Thymus (tissue), 11 donors: ENCODE data around the gene ZNF618. TPM values are rescaled to one million over a fixed set of nuclear protein-coding genes. Genes with fewer than 3 reads are reported as not detected.

Experiments
- DNase-seq, 9 donors: peaks; one replicate each; pipeline ENCODE4 v3.0.0-alpha.2; 2013; ENCODE audit warnings: low spot score in 9 of 9, low read depth in 6 of 9, missing footprints in 1 of 9
- H3K27ac ChIP-seq, 2 donors: one replicate each; pipeline ENCODE4 v1.5.1; 2013; ENCODE audit warnings: control low read depth in 1 of 2, low read depth in 1 of 2, low read length in 1 of 2, mild to moderate bottlenecking in 1 of 2, moderate library complexity in 1 of 2
- H3K27me3 ChIP-seq, 2 donors: one replicate each; pipeline ENCODE4 v1.5.1; 2013; ENCODE audit warnings: low read length in 1 of 2; ENCODE audit not compliant: control insufficient read depth in 2 of 2, insufficient read depth in 1 of 2
- H3K36me3 ChIP-seq, 2 donors: one replicate each; pipeline ENCODE4 v1.5.1; 2013; ENCODE audit warnings: low read length in 1 of 2, mild to moderate bottlenecking in 1 of 2, moderate library complexity in 1 of 2; ENCODE audit not compliant: control insufficient read depth in 2 of 2, insufficient read depth in 2 of 2
- H3K4me1 ChIP-seq, 2 donors: one replicate each; pipeline ENCODE4 v1.5.1; 2013; ENCODE audit warnings: low read length in 2 of 2; ENCODE audit not compliant: control insufficient read depth in 2 of 2, insufficient read depth in 2 of 2
- H3K4me3 ChIP-seq, 2 donors: one replicate each; pipeline ENCODE4 v1.5.1; 2013; ENCODE audit warnings: low read length in 2 of 2, control low read depth in 1 of 2, mild to moderate bottlenecking in 1 of 2
- H3K9me3 ChIP-seq, 2 donors: one replicate each; pipeline ENCODE4 v1.5.1; 2013; ENCODE audit warnings: low read length in 1 of 2, mild to moderate bottlenecking in 1 of 2; ENCODE audit not compliant: control insufficient read depth in 2 of 2, insufficient read depth in 1 of 2
- WGBS: extraction: QIAGEN DNeasy Blood & Tissue Kit; methylation state at CpG from one replicate; pipeline ENCODE4 v1.1.7; 2013; 5-methylcytosine and 5-hydroxymethylcytosine counted together
- polyA plus RNA-seq: library from polyadenylated mRNA; stranded (reverse); fragments of 200-250 nt; gene quantifications from one replicate; pipeline ENCODE4 v1.2.3, GENCODE V29; 2013
- total RNA-seq: library from RNA; stranded (reverse); fragments of 120-200 nt; gene quantifications from one replicate; pipeline ENCODE4 v1.2.4, GENCODE V29; 2013
- donor health status: healthy.

Gene ZNF618
- total and polyA plus RNA-seq, 2 donors = 1.6 to 1.8 TPM

DNA sequence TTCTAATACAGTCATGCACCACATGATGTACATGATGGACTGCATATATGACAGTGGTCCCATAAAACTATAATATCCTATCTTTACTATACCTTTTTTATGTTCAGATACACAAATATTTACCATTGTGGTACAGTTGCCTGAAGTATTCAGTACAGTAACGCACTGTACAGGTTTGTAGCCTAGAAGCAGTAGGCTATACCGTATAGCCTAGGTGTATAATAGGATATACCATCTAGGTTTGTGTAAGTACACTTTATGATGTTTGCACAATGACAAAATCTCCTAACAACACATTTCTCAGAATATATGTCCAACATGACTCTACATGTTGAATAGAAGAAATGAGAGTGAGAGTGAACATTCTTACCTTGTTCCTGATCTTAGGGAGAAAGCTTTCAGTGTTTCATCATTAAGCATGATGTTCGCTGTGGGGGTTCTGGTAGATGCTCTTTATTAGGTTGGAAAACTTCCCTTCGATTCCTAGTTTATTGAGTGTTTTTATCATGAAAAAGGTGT, 170.2 kb downstream of the ZNF618 start:
- no peak for DNase-seq
- H3K4me3 ChIP-seq = no peak overlapping the region
- 97% methylated on average over 4 of the region's 4 CpGs for WGBS
- H3K36me3 ChIP-seq = peaks cover 3 to 9% of the 10 kb centered on the region in 2 donors
- no peaks in the 10 kb centered on the region for H3K27me3 ChIP-seq
- H3K9me3 ChIP-seq = no peaks in the 10 kb centered on the region
- no peak overlapping the region for H3K27ac ChIP-seq
- no peaks in the 10 kb centered on the region for H3K4me1 ChIP-seq

DNA sequence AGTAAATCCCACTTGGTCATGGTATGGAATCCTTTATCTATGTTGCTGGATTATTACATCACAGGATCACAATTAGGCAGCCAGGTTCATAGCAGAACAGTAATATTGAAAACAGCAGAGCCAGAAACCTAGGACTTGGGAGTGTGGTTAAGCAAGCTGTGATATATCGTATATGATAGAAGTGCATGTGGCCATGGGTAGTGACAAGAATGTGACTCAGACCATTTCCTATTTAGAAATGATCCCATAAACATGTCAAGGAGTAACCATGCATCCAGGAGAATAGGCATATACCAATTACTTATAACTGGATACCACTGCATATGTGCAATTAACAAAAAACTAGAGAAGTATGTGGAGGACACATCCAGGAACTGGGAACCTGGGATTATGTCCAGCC, 170.8 kb downstream of the ZNF618 start:
- H3K36me3 ChIP-seq = peaks cover 3 to 9% of the 10 kb centered on the region in 2 donors
- 97% methylated on average over 1 of the region's 1 CpG for WGBS

DNA sequence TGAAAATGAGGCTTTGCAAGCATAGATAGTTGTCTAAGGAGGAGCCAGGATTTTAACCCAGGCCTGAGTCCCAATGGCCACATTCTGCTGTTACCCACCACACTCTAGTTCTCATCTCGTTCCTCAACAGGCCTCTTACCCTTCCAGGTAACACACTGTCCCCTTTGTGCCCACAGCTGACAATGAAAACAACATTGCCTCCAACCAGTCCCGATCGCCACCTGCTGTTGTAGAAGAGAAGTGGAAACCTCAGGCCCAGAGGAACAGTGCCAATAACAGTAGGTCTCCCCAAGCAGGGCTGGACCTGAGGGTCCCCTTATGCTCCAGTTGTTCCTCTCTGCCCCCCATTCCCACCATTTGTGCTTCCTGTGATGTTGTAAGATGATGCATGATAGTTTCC, 171.6 kb downstream of the ZNF618 start:
- H3K9me3 ChIP-seq = no peaks in the 10 kb centered on the region
- WGBS = 94% methylated on average over 3 of the region's 3 CpGs
- H3K27me3 ChIP-seq = no peaks in the 10 kb centered on the region
- no peaks in the 10 kb centered on the region for H3K4me1 ChIP-seq
- peaks cover 3 to 9% of the 10 kb centered on the region in 2 donors for H3K36me3 ChIP-seq
- H3K27ac ChIP-seq = no peak overlapping the region
- DNase-seq = no peak
- H3K4me3 ChIP-seq = no peak overlapping the region

More for the DNA sequence above, 170.8 kb downstream of the ZNF618 start:
- Histone ChIP-seq H3K27me3 (no peaks in the 10 kb centered on the region), H3K4me1 (no peaks in the 10 kb centered on the region), H3K27ac (no peak overlapping the region), H3K9me3 (no peaks in the 10 kb centered on the region), H3K4me3 (no peak overlapping the region)
- DNase-seq = no peak

DNA sequence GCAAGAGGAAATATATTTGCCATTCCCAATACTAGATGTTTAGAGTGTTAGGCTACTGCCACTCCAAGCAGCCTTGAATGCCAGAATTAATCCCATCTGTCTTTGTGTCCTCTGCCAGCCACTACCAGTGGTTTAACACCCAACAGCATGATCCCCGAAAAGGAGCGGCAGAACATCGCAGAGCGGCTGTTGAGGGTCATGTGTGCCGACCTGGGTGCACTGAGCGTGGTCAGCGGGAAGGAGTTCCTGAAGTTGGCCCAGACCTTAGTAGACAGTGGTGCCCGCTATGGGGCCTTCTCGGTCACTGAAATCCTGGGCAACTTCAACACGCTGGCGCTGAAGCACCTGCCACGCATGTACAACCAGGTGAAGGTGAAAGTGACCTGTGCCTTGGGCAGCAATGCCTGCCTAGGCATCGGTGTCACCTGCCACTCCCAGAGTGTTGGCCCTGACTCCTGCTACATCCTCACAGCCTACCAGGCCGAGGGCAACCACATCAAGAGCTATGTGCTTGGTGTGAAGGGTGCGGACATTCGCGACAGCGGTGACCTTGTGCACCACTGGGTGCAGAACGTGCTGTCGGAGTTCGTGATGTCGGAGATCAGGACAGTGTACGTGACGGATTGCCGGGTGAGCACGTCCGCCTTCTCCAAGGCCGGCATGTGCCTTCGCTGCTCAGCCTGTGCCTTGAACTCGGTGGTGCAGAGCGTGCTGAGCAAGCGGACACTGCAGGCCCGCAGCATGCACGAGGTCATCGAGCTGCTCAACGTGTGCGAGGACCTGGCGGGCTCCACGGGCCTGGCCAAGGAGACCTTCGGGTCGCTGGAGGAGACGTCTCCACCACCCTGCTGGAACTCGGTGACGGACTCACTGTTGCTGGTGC, 172.7 kb downstream of the ZNF618 start:
- Histone ChIP-seq H3K27me3 (no peaks in the 10 kb centered on the region), H3K9me3 (no peaks in the 10 kb centered on the region), H3K4me3 (no peak overlapping the region), H3K36me3 (peaks cover 3 to 9% of the 10 kb centered on the region in 2 donors), H3K4me1 (no peaks in the 10 kb centered on the region), H3K27ac (no peak overlapping the region)
- WGBS = 99% methylated on average over 44 of the region's 44 CpGs
- no peak for DNase-seq

DNA sequence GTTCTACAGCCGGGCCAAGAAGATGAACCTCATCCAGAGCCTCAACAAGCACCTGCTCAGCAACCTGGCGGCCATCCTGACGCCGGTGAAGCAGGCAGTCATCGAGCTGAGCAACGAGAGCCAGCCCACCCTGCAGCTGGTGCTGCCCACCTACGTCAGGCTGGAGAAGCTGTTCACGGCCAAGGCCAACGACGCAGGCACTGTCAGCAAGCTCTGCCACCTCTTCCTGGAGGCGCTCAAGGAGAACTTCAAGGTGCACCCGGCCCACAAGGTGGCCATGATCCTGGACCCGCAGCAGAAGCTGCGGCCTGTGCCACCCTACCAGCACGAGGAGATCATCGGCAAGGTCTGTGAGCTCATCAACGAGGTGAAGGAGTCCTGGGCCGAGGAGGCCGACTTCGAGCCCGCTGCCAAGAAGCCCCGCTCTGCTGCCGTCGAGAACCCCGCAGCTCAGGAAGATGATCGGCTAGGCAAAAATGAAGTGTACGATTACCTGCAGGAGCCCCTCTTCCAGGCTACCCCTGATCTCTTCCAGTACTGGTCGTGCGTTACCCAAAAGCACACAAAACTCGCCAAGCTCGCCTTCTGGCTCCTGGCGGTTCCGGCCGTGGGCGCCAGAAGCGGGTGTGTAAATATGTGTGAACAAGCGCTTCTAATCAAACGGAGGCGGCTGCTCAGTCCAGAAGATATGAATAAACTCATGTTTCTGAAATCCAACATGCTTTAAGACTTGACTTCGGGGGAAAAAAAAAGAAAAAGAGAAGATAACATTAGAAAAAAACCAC, 173.5 kb downstream of the ZNF618 start:
- Histone ChIP-seq H3K9me3 (no peaks in the 10 kb centered on the region), H3K27ac (no peak overlapping the region), H3K36me3 (peaks cover 3 to 9% of the 10 kb centered on the region in 2 donors), H3K4me1 (no peaks in the 10 kb centered on the region), H3K27me3 (no peaks in the 10 kb centered on the region), H3K4me3 (no peak overlapping the region)
- 98% methylated on average over 40 of the region's 40 CpGs for WGBS
- DNase-seq = no peak

DNA sequence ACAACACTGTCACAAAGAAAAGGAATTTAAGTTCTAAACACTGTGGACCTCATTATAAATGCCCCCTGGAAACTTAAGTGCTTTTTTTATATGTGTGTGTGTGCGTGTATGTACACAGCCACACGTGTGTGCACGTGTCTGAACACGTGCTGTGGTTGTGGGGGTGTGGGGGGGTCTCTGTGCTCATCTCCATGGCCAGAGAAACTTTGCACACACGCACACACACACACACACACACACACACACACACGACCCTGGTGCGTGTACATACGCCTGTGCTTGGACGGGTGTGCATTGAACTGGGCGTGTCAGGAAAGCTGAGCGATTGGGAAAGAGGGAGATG, 174.1 kb downstream of the ZNF618 start:
- no peak overlapping the region for H3K4me3 ChIP-seq
- no peaks in the 10 kb centered on the region for H3K4me1 ChIP-seq
- DNase-seq = no peak
- no peaks in the 10 kb centered on the region for H3K27me3 ChIP-seq
- peaks cover 3 to 9% of the 10 kb centered on the region in 2 donors for H3K36me3 ChIP-seq
- no peaks in the 10 kb centered on the region for H3K9me3 ChIP-seq
- H3K27ac ChIP-seq = no peak overlapping the region
- 95% methylated on average over 11 of the region's 11 CpGs for WGBS

DNA sequence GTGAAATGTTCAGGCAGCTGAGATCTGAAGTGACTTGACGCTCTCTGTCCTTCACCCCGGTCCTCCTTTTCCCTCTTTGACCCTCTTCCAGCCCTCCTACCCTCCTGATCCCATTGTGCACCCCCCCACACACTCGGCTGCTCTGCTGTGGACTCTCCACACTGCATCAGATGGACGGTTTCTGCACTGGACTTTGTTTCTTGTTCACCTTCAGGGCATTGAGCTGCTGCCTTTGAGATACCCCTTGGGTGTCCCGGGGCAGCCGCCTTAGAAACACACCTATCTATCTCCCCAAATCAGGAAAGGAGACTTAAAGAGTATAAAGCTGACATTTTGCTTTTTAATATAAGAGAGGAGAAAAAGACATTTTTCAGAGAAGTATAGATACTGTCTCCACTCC, 174.5 kb downstream of the ZNF618 start:
- H3K36me3 ChIP-seq = peaks cover 3 to 9% of the 10 kb centered on the region in 2 donors
- no peaks in the 10 kb centered on the region for H3K4me1 ChIP-seq

DNA sequence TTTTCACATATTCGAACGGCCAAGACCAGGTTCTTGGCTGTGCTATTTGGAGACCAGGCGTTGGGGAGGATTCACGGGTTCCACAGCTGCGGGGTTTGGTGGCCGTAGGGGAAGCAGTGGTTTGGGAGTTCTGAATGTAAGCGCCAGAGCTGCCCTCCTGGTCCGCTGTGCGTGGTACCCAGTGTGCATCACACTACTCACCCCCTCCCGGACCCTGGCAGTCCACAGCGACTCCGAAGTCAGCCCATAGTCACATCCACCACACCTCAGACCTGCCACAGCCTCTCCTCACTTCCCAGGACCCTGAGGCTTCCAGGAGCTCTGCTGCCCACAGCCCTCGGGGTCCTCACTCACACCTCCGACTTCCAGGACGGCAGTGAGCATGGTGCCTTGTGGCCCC, 175.2 kb downstream of the ZNF618 start:
- no peak for DNase-seq
- Histone ChIP-seq H3K4me3 (no peak overlapping the region), H3K9me3 (no peaks in the 10 kb centered on the region), H3K4me1 (no peaks in the 10 kb centered on the region), H3K27me3 (no peaks in the 10 kb centered on the region), H3K27ac (no peak overlapping the region), H3K36me3 (peaks cover 3 to 9% of the 10 kb centered on the region in 2 donors)
- 98% methylated on average over 15 of the region's 15 CpGs for WGBS

More for the DNA sequence above, 174.5 kb downstream of the ZNF618 start:
- Histone ChIP-seq H3K9me3 (no peaks in the 10 kb centered on the region), H3K27ac (no peak overlapping the region), H3K4me3 (no peak overlapping the region), H3K27me3 (no peaks in the 10 kb centered on the region)
- DNase-seq = no peak
- 98% methylated on average over 6 of the region's 6 CpGs for WGBS

DNA sequence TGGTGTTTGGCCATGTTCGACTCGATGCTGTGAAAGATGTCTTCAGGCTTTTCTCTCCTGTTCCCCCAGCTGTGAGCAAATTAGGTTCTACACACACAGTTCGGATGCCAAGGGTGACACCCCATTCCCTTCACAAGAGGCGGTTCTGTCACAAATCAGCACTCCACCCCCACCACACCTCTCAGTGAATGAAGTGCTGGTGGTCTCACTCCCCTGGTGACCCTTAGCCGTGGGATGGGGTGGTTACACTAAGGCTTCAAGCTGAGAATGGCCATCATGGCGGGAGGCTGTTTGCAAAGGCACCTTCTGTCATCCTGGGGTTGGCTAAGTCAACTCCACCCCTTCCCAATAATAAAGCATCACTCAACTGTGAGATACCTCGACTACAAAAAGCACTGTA, 175.6 kb downstream of the ZNF618 start:
- Histone ChIP-seq H3K4me1 (no peaks in the 10 kb centered on the region), H3K4me3 (no peak overlapping the region), H3K36me3 (peaks cover 3 to 9% of the 10 kb centered on the region in 2 donors), H3K27ac (no peak overlapping the region), H3K27me3 (no peaks in the 10 kb centered on the region), H3K9me3 (no peaks in the 10 kb centered on the region)
- DNase-seq = no peak
- WGBS = 90% methylated on average over 7 of the region's 7 CpGs
